ENCODE results near the gene GNAT2. TPM values are rescaled to one million over a fixed set of nuclear protein-coding genes. Genes with fewer than 3 reads are reported as not detected.

GNAT2 gene
- total RNA-seq, 1 donor from 2014 or later: not detected

DNA sequence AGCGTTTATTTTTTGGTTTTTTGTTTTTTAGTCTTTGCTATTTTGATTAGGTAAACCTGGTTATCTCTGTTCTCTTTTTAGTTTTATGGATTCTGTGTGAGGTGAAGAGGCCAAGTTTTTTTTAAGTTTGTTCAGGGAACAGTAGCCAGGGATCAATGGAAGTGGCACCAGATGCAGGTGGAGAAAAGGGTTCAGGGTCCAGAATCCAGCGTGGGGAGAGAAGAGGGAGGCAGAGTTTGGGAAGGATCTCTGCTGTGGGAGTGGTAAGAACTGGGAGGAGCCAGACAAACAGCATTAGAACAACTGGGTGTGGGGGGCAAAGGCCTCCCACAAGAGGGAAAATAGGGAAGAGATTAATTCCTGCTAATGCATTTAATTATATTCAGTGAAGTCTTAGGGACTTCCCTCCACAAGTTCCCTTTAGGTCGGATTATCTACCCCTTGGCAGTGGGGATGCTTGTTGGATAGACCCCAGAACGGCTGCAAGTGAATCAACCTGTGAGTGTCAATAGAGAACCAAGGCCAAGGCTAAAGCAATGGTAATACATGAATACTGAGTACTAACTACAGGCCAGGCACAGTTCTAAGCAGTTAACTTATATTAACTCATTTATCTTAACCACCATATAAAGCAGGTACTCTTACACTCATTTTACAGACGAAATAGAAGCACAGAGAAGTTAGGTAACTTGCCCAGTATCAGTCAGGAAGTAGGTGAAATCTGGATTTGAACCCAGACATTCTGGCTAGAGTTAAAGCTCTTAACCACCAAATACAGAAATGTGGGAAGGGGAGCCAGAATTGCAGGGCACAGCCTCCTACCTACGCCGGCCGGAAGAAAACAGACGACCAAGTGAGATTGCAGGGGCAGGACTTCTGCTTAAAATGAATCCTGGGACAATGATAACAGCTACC, 498 bp downstream of the GNAT2 start:
- no peak for DNase-seq (ENCODE audit: low read depth)
- TF ChIP-seq, protein P1, sequence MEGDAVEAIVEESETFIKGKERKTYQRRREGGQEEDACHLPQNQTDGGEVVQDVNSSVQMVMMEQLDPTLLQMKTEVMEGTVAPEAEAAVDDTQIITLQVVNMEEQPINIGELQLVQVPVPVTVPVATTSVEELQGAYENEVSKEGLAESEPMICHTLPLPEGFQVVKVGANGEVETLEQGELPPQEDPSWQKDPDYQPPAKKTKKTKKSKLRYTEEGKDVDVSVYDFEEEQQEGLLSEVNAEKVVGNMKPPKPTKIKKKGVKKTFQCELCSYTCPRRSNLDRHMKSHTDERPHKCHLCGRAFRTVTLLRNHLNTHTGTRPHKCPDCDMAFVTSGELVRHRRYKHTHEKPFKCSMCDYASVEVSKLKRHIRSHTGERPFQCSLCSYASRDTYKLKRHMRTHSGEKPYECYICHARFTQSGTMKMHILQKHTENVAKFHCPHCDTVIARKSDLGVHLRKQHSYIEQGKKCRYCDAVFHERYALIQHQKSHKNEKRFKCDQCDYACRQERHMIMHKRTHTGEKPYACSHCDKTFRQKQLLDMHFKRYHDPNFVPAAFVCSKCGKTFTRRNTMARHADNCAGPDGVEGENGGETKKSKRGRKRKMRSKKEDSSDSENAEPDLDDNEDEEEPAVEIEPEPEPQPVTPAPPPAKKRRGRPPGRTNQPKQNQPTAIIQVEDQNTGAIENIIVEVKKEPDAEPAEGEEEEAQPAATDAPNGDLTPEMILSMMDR (conservative IDR thresholded peaks at IDR 0.05; ENCODE audit: low read depth, low read length): no peak
- peak overlapping the region; percentile 91 for H3K4me3 ChIP-seq (ENCODE audit: low read depth, low read length)

GRCh38 chr1:109617291-109617801, 2.1 kb downstream of the GNAT2 start:
- DNase-seq (ENCODE audit: low read depth): peak; percentile 75
- H3K4me3 ChIP-seq (ENCODE audit: low read depth, low read length): no peak overlapping the region
- TF ChIP-seq, protein P1 (conservative IDR thresholded peaks at IDR 0.05; ENCODE audit: low read depth, low read length): peak; percentile 5

DNA sequence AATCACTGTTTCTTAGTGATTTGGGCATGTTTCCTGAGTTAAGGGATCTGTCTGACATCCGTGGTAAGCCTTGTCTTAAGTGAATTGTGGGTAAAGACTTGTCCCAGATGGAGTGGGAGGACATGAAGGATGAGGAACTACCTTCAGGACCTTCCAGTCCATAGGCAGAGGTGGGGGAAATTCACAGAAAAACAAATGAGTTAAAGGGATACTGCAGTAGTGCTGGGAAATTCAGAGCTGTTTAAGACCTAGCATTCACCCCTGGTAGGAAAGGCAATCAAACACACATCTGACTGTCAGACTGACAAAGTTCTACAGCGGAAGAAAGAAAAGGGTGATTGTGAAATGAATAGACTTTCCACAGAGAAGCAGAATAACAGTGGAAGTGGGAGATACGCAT, 3.0 kb downstream of the GNAT2 start:
- H3K4me3 ChIP-seq (ENCODE audit: low read depth, low read length): no peak overlapping the region
- DNase-seq (ENCODE audit: low read depth): no peak
- TF ChIP-seq, protein P1 (conservative IDR thresholded peaks at IDR 0.05; ENCODE audit: low read depth, low read length): no peak

DNA sequence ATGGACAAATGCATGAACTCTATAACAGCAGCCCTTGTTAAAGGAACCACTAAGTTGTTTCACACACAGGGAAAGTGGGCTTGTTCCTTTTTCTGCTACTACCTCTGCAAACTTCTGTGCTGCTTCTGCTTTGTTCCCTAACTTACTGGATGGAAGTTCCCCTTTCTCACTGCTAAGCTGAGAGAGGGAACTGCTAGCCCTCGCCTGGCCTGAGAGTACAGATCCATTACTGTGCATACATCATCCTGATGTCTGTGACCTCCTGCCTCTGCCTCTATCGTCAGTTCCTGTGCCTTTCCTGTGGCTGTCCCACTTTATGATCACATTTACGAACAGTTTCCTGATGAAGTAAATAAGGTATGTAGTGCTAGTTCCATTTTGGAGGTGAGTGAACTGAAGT, 3.5 kb downstream of the GNAT2 start:
- no peak for DNase-seq (ENCODE audit: low read depth)
- TF ChIP-seq, protein P1 (conservative IDR thresholded peaks at IDR 0.05; ENCODE audit: low read depth, low read length): no peak

DNA sequence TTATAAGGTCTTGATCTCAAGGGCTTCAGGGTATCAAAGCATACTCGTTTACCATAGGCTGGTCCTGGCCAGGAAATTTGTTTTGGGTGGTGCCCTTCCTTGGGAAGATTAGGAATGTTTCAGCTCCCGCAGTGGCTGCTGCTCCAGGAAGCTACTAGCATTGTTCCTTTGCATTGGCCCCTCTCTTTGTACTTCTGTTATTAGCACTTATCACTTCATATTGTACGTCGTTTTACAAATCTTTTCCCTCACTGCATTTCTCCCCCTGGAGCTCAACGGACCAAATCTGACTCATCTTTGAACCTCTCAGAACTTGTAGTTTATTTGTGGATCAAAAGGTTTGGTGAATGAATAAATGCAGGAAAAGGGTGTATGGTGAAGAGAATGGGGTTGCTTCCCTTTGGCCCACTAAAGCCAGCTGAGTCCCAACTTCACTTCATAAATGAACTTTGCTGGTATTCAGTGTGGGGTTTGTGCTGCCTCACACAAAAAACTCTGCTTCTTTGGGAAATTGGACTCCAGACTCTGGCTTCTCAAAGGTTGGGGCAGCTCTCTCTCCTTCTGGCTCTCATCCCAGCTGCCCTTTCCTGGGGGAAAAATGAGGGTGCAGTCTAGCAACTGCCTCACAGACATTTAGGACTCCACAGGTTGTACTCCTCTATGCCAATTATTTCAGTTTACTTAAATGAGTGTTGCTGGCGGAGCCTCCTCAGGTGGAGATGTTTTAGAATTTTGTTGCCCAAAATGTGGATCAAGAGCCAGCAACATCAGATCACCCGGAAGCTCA, 5.9 kb downstream of the GNAT2 start:
- no peak for DNase-seq (ENCODE audit: low read depth)
- TF ChIP-seq, protein P1 (conservative IDR thresholded peaks at IDR 0.05; ENCODE audit: low read depth, low read length): no peak
- no peak overlapping the region for H3K4me3 ChIP-seq (ENCODE audit: low read depth, low read length)

More for the DNA sequence above, 3.5 kb downstream of the GNAT2 start:
- H3K4me3 ChIP-seq (ENCODE audit: low read depth, low read length): no peak overlapping the region

DNA sequence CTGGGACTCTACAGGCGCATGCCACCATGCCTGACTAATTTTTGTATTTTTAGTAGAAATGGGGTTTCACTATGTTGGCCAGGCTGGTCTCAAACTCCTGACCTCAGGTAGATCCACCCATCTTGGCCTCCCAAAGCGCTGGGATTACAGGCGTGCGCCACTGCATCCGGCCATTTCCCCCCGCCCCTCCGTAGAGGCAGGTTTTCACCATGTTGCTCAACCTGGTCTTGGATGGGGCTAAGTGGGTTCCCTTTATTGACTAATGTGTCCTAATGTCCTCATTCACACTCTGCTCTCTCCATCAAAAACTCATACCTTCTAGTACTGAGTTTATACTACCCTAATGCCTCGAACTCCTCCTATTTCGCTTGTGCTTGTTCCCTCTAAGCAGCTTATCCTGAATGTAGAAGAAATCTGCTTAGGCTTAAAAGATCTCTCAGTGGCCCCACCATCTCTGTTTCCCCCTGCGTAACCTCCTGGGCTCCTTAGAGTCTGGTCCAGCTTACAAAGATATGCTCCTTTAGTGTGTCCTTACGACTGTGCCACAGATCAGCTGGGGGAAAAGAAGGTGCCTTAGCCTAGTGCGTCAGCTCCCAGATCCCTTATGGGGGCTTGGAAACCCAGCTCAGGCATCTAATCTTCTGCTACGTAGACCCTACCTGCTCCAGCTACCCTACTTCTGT, 8.0 kb downstream of the GNAT2 start:
- DNase-seq (ENCODE audit: low read depth): no peak
- TF ChIP-seq, protein P1 (conservative IDR thresholded peaks at IDR 0.05; ENCODE audit: low read depth, low read length): no peak
- H3K4me3 ChIP-seq (ENCODE audit: low read depth, low read length): no peak overlapping the region

Measured in epithelial cell of proximal tubule (primary cell).